ENCODE measurements around the gene HPCA. TPM values are rescaled to one million over a fixed set of nuclear protein-coding genes. Genes with fewer than 3 reads are reported as not detected.

The HPCA gene
- total RNA-seq, 2 experiments from 2014 or later: 0.29 TPM; not detected in 1

DNA sequence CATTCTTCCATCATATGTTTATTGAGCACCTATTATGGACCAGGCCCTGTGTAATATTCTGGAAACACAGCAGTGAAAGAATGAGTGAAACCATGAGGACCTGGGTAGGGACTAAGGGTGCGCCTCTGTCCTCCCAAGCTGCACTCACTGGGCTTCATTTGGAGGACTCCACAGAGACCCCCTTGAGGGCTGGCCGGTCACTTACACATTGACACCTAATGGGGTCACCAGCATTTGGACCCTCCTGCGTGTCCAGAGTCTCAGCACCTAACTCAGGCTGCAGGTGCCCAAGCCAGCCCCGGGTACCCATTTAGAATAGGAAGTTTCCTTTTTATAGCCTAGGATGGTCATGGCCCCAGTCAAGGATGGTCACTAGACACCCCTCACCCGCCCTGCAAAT is 12.8 kb upstream of the HPCA start:
- CTCF ChIA-PET: interaction anchor here (0.6 to 7.2 kb wide), 17 partner anchors 9 to 358 kb away, joined by 3 to 80 read pairs (median 3); no protein-coding TSS in a partner anchor
- H3K9me3 Mint-ChIP-seq: no peaks in the 10 kb centered on the region

GRCh38 chr1:32874860-32875752 is 11.2 kb upstream of the HPCA start:
- Mint-ChIP-seq H3K4me3 (no peak overlapping the region), H3K27ac (no peak overlapping the region), H3K27me3 (peaks cover 44% of the 10 kb centered on the region), H3K4me1 (ENCODE audit: low read depth) (peaks cover 9% of the 10 kb centered on the region), H3K36me3 (no peaks in the 10 kb centered on the region), H3K9me3 (no peaks in the 10 kb centered on the region)
- peak; percentile 1 for DNase-seq
- ChIA-PET CTCF (interaction anchor here (1.1 to 7.2 kb wide), 17 partner anchors 8 to 597 kb away, joined by 3 to 80 read pairs (median 6); partner anchors contain the start of gene HPCA), POLR2A (no interaction called here)
- intact Hi-C loops (cut with micrococcal nuclease): loop anchor here (10.0 kb wide), 1 partner anchor 350 kb away; no protein-coding TSS in a partner anchor

More for the DNA sequence above, 12.8 kb upstream of the HPCA start:
- POLR2A ChIA-PET: no interaction called here
- DNase-seq: peak; percentile 1
- Mint-ChIP-seq H3K4me1 (ENCODE audit: low read depth) (peaks cover 12% of the 10 kb centered on the region), H3K4me3 (no peak overlapping the region), H3K27me3 (peaks cover 53% of the 10 kb centered on the region), H3K36me3 (no peaks in the 10 kb centered on the region), H3K27ac (no peak overlapping the region)
- intact Hi-C loops (cut with micrococcal nuclease): loop anchor here (10.0 kb wide), 1 partner anchor 349 kb away; no protein-coding TSS in a partner anchor

DNA sequence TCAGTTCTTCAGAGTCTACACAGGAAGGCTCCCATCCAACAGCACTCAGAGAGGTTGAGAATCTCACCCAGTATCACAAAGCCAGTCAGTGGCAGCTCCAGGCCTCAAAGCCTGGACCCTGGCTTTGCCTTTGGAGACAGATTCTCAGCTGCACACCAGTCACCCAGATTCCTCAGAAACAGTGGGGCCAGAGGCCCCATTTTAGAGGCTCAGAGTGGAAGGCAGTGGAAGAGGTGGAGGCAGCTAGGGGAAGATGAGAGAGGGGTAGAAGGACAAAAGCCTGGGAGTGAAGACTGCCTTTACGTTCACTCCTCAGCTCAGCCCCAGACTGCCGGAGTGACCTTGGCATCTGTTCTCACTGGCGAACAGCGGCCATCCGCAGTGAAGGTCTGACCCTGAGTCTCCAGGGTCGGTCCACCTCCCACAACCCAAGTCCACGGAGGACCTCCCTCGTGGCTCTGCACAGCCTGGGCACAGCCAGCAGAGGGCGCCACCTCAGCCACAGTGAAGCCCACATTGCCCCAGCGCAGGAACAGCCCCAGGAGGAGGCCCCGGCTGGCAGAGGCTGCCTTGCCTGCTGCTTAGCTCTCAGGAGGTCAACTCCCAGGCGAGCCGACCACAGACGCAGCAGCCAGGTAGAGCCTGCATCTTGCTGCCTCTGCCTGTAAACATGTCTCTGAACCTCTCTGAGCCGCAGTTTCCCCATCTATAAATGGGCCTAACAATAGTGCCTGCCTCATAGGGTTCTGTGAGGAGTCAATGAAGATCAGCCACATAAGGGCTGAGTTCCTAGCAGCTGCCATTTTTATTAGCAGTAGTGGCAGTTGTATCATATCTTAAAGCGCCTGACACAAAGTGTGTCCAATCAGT is 9.7 kb upstream of the HPCA start:
- H3K27me3 Mint-ChIP-seq: peaks cover 37% of the 10 kb centered on the region
- peak; percentile 79 for DNase-seq
- H3K9me3 Mint-ChIP-seq: no peaks in the 10 kb centered on the region
- H3K27ac Mint-ChIP-seq: no peak overlapping the region
- no peak overlapping the region for H3K4me3 Mint-ChIP-seq
- H3K36me3 Mint-ChIP-seq: no peaks in the 10 kb centered on the region
- intact Hi-C loops (cut with micrococcal nuclease): loop anchor here (2.0 to 10.0 kb wide), 2 partner anchors 204 to 352 kb away; partner anchors contain the start of gene AZIN2
- ChIA-PET CTCF (interaction anchor here (0.6 to 7.2 kb wide), 29 partner anchors 9 to 595 kb away, joined by 3 to 80 read pairs (median 4); partner anchors contain the start of genes HPCA and TRIM62), POLR2A (no interaction called here)
- peaks cover 2% of the 10 kb centered on the region for H3K4me1 Mint-ChIP-seq (ENCODE audit: low read depth)

- Mint-ChIP-seq H3K4me1 (ENCODE audit: low read depth) (peaks cover 2% of the 10 kb centered on the region), H3K27ac (no peak overlapping the region), H3K4me3 (no peak overlapping the region), H3K9me3 (no peaks in the 10 kb centered on the region), H3K36me3 (no peaks in the 10 kb centered on the region), H3K27me3 (peaks cover 33% of the 10 kb centered on the region)
- ChIA-PET CTCF (interaction anchor here (0.6 to 2.8 kb wide), 16 partner anchors 16 to 304 kb away, joined by 3 to 39 read pairs (median 4); partner anchors contain the start of gene TRIM62), POLR2A (no interaction called here)
- no peak for DNase-seq
- intact Hi-C loops (cut with micrococcal nuclease): loop anchor here (2.0 to 10.0 kb wide), 2 partner anchors 203 to 353 kb away; partner anchors contain the start of gene AZIN2
Observed at GRCh38 chr1:32877211-32878110, 8.8 kb upstream of the HPCA start.

GRCh38 chr1:32878183-32878582 is 8.1 kb upstream of the HPCA start:
- Mint-ChIP-seq H3K27ac (no peak overlapping the region), H3K4me1 (ENCODE audit: low read depth) (peaks cover 2% of the 10 kb centered on the region), H3K27me3 (peaks cover 30% of the 10 kb centered on the region), H3K9me3 (no peaks in the 10 kb centered on the region), H3K4me3 (no peak overlapping the region), H3K36me3 (no peaks in the 10 kb centered on the region)
- no peak for DNase-seq
- intact Hi-C loops (cut with micrococcal nuclease): loop anchor here (10.0 kb wide), 1 partner anchor 353 kb away; no protein-coding TSS in a partner anchor
- CTCF ChIA-PET: interaction anchor here (0.8 to 1.6 kb wide), 5 partner anchors 12 to 208 kb away, joined by 3 to 4 read pairs (median 3); no protein-coding TSS in a partner anchor
- POLR2A ChIA-PET: no interaction called here

GRCh38 chr1:32878637-32879041 is 7.7 kb upstream of the HPCA start:
- DNase-seq: no peak
- intact Hi-C loops (cut with micrococcal nuclease): loop anchor here (10.0 kb wide), 1 partner anchor 354 kb away; no protein-coding TSS in a partner anchor

DNA sequence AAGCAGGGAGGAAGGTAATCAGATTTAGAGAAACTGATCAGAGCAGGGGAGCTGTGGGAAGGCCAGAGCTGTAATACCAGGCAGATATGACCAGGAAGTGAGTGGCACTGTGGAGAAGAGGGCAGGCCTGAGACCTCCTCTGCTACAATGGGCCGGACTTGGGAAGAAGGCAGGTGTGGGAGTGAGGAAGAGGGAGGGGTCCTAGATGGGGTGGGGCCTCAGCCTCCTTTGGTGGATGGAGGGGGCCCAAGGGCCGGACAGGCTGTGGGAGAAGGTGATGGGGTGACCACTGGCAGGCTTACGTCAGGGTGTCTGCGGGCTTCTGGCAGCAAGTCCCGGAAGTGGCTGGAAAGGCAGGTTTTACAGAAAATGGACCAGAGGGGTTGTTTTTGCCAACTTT is 5.0 kb upstream of the HPCA start:
- no peak for DNase-seq
- peaks cover 5% of the 10 kb centered on the region for H3K4me1 Mint-ChIP-seq (ENCODE audit: low read depth)
- no peaks in the 10 kb centered on the region for H3K9me3 Mint-ChIP-seq
- intact Hi-C loops (cut with micrococcal nuclease): no loop called here
- no peak overlapping the region for H3K27ac Mint-ChIP-seq
- POLR2A ChIA-PET: interaction anchor here (0.6 kb wide), 1 partner anchor 414 kb away, joined by 3 read pairs; no protein-coding TSS in a partner anchor
- no peak overlapping the region for H3K4me3 Mint-ChIP-seq
- CTCF ChIA-PET: no interaction called here
- no peaks in the 10 kb centered on the region for H3K36me3 Mint-ChIP-seq
- peaks cover 37% of the 10 kb centered on the region for H3K27me3 Mint-ChIP-seq

More at GRCh38 chr1:32878637-32879041, 7.7 kb upstream of the HPCA start:
- H3K4me1 Mint-ChIP-seq (ENCODE audit: low read depth): peaks cover 2% of the 10 kb centered on the region
- H3K9me3 Mint-ChIP-seq: no peaks in the 10 kb centered on the region
- POLR2A ChIA-PET: interaction anchor here (0.6 kb wide), 1 partner anchor 206 kb away, joined by 4 read pairs; no protein-coding TSS in a partner anchor
- H3K27ac Mint-ChIP-seq: no peak overlapping the region
- CTCF ChIA-PET: interaction anchor here (0.6 to 1.6 kb wide), 6 partner anchors 12 to 207 kb away, joined by 3 to 4 read pairs (median 3); partner anchors contain the start of gene AZIN2
- H3K36me3 Mint-ChIP-seq: no peaks in the 10 kb centered on the region
- H3K4me3 Mint-ChIP-seq: no peak overlapping the region
- peaks cover 34% of the 10 kb centered on the region for H3K27me3 Mint-ChIP-seq

- Mint-ChIP-seq H3K27ac (no peak overlapping the region), H3K4me3 (no peak overlapping the region), H3K9me3 (no peaks in the 10 kb centered on the region), H3K27me3 (peaks cover 38% of the 10 kb centered on the region), H3K4me1 (ENCODE audit: low read depth) (peaks cover 4% of the 10 kb centered on the region), H3K36me3 (no peaks in the 10 kb centered on the region)
- ChIA-PET CTCF (interaction anchor here (0.6 to 1.5 kb wide), 3 partner anchors 9 to 22 kb away, joined by 3 to 10 read pairs (median 3); no protein-coding TSS in a partner anchor), POLR2A (interaction anchor here (0.6 kb wide), 2 partner anchors 168 to 414 kb away, joined by 3 read pairs; no protein-coding TSS in a partner anchor)
- no peak for DNase-seq
- intact Hi-C loops (cut with micrococcal nuclease): no loop called here
Observed at GRCh38 chr1:32881871-32882850, 4.1 kb upstream of the HPCA start.

DNA sequence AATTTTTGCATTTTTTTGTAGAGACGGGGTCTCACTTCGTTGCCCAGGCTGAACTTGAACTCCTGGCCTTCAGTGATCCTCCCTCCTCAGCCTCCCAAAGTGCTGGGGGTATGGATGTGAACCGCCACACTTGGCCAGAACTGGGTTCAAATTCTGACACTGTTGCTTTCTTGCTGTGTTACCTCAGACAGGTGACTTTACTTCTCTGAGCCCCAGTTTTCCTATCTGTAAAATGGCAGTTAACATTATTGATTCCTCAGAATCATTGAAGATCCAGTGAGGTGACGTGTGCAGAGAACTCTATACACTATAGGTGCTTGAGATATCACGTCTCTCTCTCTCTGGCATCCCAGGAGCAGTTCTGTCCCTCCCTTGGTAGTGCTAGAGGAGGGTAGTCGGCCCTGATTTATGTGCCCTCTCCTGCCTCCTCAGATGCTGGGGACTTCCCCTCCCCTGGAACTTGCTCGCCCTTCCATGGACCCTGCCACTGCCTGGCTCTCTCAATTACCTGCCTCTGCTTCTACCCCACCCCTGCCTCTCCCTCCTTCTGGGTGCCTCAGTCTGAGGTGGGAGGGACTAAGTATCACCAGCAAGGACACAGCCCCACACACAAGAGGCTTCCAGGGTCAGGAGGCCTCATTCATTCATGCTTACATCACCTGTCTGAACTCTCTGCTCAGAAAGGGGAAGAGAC is 2.8 kb upstream of the HPCA start:
- CTCF ChIA-PET: interaction anchor here (1.5 kb wide), 1 partner anchor 11 kb away, joined by 10 read pairs; no protein-coding TSS in a partner anchor
- Mint-ChIP-seq H3K4me3 (no peak overlapping the region), H3K4me1 (ENCODE audit: low read depth) (peaks cover 4% of the 10 kb centered on the region), H3K27me3 (peaks cover 42% of the 10 kb centered on the region), H3K36me3 (no peaks in the 10 kb centered on the region), H3K27ac (no peak overlapping the region), H3K9me3 (no peaks in the 10 kb centered on the region)
- POLR2A ChIA-PET: no interaction called here
- intact Hi-C loops (cut with micrococcal nuclease): no loop called here
- no peak for DNase-seq
